HG03460 (cell line): ENCODE results near the gene MYL12A.

Experiments used
- ATAC-seq: cut with Tn5 transposase; IDR thresholded peaks from one replicate; pipeline ENCODE4 v1.9.1; 2021; ENCODE audit not compliant: unreplicated experiment

Gene MYL12A

GRCh38 chr18:3281456-3282400 lies 34.1 kb downstream of the MYL12A start:
- ATAC-seq = no peak

DNA sequence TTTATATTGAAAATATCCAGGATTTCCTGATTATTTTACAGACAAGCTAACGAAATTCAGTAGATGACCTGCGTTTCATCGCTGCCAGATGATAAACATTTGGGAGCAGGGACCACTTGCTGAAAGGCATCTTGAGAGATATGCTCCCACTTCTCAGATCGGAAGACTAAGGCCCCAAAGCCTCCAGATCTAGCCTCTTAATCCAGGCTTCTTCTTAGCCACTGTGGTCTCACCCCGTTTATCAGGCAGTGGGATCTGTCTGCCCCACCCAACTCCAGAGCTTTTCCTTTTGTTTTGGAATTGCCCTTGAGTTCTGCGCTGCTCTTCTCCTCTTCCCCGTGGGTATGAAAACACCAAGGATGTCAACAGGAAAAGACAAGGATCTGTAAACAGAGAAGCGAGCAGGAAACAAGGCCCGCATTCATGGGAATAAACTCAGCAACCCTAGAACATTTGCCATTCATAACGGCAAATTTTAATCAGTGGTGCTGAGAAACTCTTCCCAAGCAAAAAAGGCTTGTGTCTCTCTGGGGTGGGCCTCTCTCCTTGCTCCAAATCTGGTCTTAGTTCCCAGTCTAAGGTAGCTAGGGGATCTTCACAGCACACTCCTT lies 35.8 kb downstream of the MYL12A start:
- ATAC-seq = no peak

GRCh38 chr18:3283908-3284307 lies 36.3 kb downstream of the MYL12A start:
- ATAC-seq = no peak

- no peak for ATAC-seq
These were observed 36.9 kb downstream of the MYL12A start for GRCh38 chr18:3284501-3284900.

DNA sequence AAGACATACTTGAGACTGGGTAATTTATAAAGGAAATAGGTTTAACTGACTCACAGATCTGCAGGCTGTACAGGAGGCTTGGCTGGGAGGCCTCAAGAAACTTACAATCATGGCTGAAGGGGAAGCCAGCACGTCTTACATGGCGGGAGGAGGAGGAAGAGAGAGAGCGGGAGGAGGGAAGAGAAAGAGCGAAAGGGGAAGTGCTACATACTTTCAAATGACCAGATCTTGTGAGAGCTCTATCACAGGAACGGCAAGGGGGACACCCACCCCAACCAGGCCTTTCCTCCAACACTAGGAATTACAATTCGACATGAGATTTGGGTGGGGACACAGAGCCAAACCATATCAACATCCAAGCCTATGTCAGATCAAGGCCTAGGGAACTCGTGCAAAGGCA lies 38.6 kb downstream of the MYL12A start:
- ATAC-seq = no peak

DNA sequence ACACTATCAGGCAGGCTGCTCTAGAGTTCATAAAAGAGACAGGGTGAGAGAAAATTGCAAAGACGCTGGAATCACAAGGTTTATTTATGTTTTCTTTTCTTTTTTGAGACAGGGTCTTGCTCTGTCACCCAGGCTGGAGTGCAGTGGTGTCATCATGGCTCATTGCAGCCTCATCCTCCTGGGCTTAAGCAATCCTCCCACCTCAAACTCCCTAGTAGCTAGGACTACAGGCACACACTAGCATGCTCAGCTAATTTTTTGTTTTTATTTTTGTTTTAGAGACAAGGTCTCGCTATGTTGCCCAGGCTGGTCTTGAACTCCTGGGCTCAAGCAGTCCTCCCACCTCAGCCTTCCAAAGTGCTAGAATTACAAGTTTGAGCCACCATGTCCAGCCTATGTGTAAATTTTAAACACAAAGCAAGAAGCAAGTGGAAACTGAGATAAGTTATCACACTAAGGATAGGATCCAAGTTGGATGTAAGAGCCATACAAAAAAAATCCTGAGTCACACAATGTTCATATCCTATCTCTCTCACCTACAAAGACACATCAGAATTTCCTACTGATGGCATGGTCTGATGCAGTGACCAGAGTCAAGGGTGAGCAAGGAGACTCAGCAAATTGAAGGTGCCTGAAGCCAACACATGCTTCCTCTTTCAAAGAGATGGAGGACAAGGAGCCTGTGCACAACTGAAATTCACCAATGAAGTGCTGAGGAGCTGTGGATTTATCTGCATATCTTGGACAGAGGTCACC lies 45.8 kb downstream of the MYL12A start:
- ATAC-seq = no peak

DNA sequence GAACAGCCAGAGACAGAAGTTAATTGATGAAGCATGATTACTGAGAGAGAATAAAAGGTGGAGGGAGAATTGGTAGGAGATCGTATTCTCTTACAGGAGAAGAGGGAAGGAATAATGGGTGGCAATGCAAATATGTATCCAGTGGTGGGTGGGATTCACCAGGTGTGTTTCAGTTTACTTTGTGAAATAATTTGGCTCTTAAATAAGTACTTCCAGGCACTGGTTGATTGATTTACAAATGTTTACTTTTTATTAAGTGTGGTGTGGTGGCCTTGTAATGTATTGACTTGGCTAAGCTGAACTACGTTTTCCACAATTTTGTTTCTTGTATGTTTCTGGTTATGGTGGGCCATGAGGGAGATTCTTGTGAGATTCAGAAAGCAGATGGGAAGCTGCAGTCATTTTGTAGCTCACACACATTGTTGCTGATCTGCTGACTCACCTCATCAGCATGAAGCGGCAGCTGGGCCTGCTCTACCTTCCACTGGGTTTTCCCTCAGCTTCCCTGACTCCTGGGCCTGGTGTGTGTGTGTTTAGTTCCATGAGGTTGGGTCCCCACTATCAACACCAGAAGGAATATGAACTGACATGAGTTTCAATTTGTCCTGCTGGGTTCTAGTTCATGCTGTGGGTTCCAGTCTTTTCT lies 47.0 kb downstream of the MYL12A start:
- ATAC-seq = no peak

DNA sequence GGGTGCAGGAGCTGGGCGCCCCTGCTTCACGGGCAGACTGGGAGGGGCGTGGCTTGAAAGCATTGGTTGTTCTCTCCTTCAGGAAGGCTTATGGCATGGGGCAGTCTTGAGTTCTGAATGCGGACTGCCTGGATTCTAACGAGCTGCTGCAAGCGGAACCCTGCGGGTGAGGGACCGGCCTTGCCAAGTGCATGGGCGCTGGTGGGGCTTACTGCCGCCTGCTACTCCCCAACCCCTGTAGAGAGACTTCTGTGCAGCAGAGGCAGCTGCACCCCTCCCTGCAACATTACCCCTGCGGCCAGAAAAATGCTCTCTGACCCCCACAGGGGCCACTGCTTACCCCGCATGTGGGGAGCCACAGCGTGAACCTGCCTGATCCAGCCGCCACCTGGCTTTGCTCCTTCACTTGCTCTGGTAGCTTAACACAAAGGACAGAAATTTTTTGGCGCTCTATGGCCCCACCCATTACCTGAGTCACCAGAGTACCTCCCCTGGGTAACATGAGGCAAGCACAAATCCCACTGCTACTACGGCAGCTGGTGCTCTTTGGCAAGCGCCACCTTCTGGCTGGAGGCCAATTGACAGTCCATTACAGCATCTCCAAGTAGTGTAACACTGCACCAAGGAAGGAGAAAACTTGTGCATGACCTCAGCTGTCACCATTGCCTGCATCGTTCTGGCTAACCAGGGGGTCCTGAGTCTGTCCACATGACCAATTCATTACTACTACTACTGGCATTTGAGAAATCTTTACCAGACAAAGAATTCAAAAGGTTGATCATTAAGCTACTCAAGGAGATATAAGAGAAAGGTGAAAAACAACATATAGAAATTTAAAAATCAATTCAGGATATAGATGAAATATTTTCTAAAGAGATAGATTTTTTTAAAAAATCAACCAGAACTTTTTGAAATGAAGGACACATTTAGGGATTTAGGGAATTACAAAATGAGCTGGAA lies 49.7 kb downstream of the MYL12A start:
- peak; percentile 99 for ATAC-seq

- ATAC-seq = no peak
These were observed 57.2 kb downstream of the MYL12A start for GRCh38 chr18:3304832-3305231.

DNA sequence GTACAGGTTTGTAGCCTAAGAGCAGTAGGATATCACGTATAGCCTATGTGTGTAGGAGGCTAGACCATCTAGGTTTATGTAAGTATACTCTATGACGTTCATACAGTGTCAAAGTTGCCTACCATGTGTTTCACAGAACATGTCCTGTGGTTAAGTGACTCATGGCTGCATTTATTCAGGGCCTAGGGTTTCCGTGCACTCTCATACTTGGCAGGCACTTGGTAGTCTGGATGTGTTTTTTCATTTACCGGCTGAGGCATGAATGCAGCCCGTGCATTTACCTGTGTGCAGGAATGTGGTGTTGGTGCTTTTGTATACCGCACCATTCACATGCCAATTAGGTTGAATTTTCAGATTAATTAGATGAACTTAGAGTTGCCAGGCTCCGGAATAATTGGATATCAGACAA lies 57.8 kb downstream of the MYL12A start:
- ATAC-seq = no peak
